ENCODE data around the gene PMM2.

Gene PMM2

GRCh38 chr16:8855051-8855786 is 57.6 kb downstream of the PMM2 start:
- Histone ChIP-seq H2AK5ac (ENCODE audit: low read depth, low read length) (no peak overlapping the region), H3K4me2 (ENCODE audit: insufficient read depth, low read length, poor library complexity, severe bottlenecking) (no peak overlapping the region), H3K27ac (replicated peaks; ENCODE audit: low read length) (no peak overlapping the region), H2AFZ (ENCODE audit: low read length) (no peak overlapping the region), H2BK15ac (ENCODE audit: low read length) (no peak overlapping the region), H2BK120ac (ENCODE audit: low read depth, low read length) (no peak overlapping the region), H2BK12ac (ENCODE audit: low read length) (no peak overlapping the region), H3K23ac (ENCODE audit: low read depth, low read length, poor library complexity) (peak overlapping the region; percentile 38), H4K8ac (ENCODE audit: low read depth, low read length) (no peak overlapping the region), H3K9me3 (replicated peaks in 1 of 2; ENCODE audit: control insufficient read depth in 2 of 2, insufficient read depth in 1 of 2, low read depth in 1 of 2, low read length in 2 of 2) (no peaks in the 10 kb centered on the region), H3K4me1 (ENCODE audit: control insufficient read depth in 2 of 2, insufficient read depth in 1 of 2, low read depth in 1 of 2, low read length in 2 of 2) (peaks cover 5 to 14% of the 10 kb centered on the region in 2 donors), H3K14ac (ENCODE audit: low read length) (no peak overlapping the region), H3K27me3 (ENCODE audit: control insufficient read depth in 3 of 3, insufficient read depth in 3 of 3, low read depth in 1 of 3, low read length in 3 of 3) (peaks cover 0 to 2% (median 0%) of the 10 kb centered on the region in 3 experiments), H2BK5ac (ENCODE audit: low read length) (no peak overlapping the region), H3K18ac (ENCODE audit: low read length) (no peak overlapping the region), H3K4ac (ENCODE audit: low read length) (no peak overlapping the region), H3K79me1 (ENCODE audit: low read depth, low read length) (peaks cover 18% of the 10 kb centered on the region), H3K36me3 (replicated peaks in 1 of 2; ENCODE audit: control insufficient read depth in 2 of 2, insufficient read depth in 2 of 2, low read length in 2 of 2) (peaks cover 57 to 93% of the 10 kb centered on the region in 2 donors), H4K91ac (ENCODE audit: low read depth, low read length, poor library complexity) (no peak overlapping the region), H3K9ac (ENCODE audit: low read depth, low read length, poor library complexity) (no peak overlapping the region), H3K4me3 (ENCODE audit: low read length in 2 of 2) (no peak overlapping the region)
- no CpG with 5 or more reads among the region's 11 CpGs for WGBS, 2 donors (ENCODE audit: extremely low coverage in 2 of 2, insufficient read length in 2 of 2, insufficient replicate concordance in 1 of 2)
- no peak for DNase-seq (ENCODE audit: low spot score)

GRCh38 chr16:8855972-8856371 is 58.3 kb downstream of the PMM2 start:
- Histone ChIP-seq H2BK12ac (ENCODE audit: low read length) (no peak overlapping the region), H4K8ac (ENCODE audit: low read depth, low read length) (no peak overlapping the region), H2BK15ac (ENCODE audit: low read length) (no peak overlapping the region), H2AK5ac (ENCODE audit: low read depth, low read length) (no peak overlapping the region), H2AFZ (ENCODE audit: low read length) (no peak overlapping the region), H3K18ac (ENCODE audit: low read length) (no peak overlapping the region), H3K9me3 (replicated peaks in 1 of 2; ENCODE audit: control insufficient read depth in 2 of 2, insufficient read depth in 1 of 2, low read depth in 1 of 2, low read length in 2 of 2) (no peaks in the 10 kb centered on the region), H3K36me3 (replicated peaks in 1 of 2; ENCODE audit: control insufficient read depth in 2 of 2, insufficient read depth in 2 of 2, low read length in 2 of 2) (peaks cover 55 to 87% of the 10 kb centered on the region in 2 donors), H3K14ac (ENCODE audit: low read length) (no peak overlapping the region), H3K9ac (ENCODE audit: low read depth, low read length, poor library complexity) (no peak overlapping the region), H3K27me3 (ENCODE audit: control insufficient read depth in 3 of 3, insufficient read depth in 3 of 3, low read depth in 1 of 3, low read length in 3 of 3) (peaks cover 0 to 2% (median 0%) of the 10 kb centered on the region in 3 experiments), H3K23ac (ENCODE audit: low read depth, low read length, poor library complexity) (no peak overlapping the region), H2BK5ac (ENCODE audit: low read length) (no peak overlapping the region), H3K4me1 (ENCODE audit: control insufficient read depth in 2 of 2, insufficient read depth in 1 of 2, low read depth in 1 of 2, low read length in 2 of 2) (peaks cover 5 to 14% of the 10 kb centered on the region in 2 donors), H2BK120ac (ENCODE audit: low read depth, low read length) (no peak overlapping the region), H3K4me3 (ENCODE audit: low read length in 2 of 2) (no peak overlapping the region), H4K91ac (ENCODE audit: low read depth, low read length, poor library complexity) (no peak overlapping the region), H3K79me1 (ENCODE audit: low read depth, low read length) (peaks cover 19% of the 10 kb centered on the region), H3K4ac (ENCODE audit: low read length) (no peak overlapping the region), H3K27ac (replicated peaks; ENCODE audit: low read length) (no peak overlapping the region), H3K4me2 (ENCODE audit: insufficient read depth, low read length, poor library complexity, severe bottlenecking) (no peak overlapping the region)
- WGBS, 2 donors (ENCODE audit: extremely low coverage in 2 of 2, insufficient read length in 2 of 2, insufficient replicate concordance in 1 of 2): no CpG with 5 or more reads among the region's 5 CpGs
- DNase-seq (ENCODE audit: low spot score): no peak

- Histone ChIP-seq H4K8ac (ENCODE audit: low read depth, low read length) (no peak overlapping the region), H2AFZ (ENCODE audit: low read length) (no peak overlapping the region), H3K4me2 (ENCODE audit: insufficient read depth, low read length, poor library complexity, severe bottlenecking) (no peak overlapping the region), H3K18ac (ENCODE audit: low read length) (peak overlapping the region; percentile 27), H3K27me3 (ENCODE audit: control insufficient read depth in 3 of 3, insufficient read depth in 3 of 3, low read depth in 1 of 3, low read length in 3 of 3) (peaks cover 0 to 2% (median 0%) of the 10 kb centered on the region in 3 experiments), H3K9ac (ENCODE audit: low read depth, low read length, poor library complexity) (peak overlapping the region; percentile 83), H2BK15ac (ENCODE audit: low read length) (no peak overlapping the region), H2BK120ac (ENCODE audit: low read depth, low read length) (peak overlapping the region; percentile 4), H3K4ac (ENCODE audit: low read length) (no peak overlapping the region), H2BK12ac (ENCODE audit: low read length) (no peak overlapping the region), H2BK5ac (ENCODE audit: low read length) (no peak overlapping the region), H3K14ac (ENCODE audit: low read length) (no peak overlapping the region), H3K9me3 (replicated peaks in 1 of 2; ENCODE audit: control insufficient read depth in 2 of 2, insufficient read depth in 1 of 2, low read depth in 1 of 2, low read length in 2 of 2) (peaks cover 0 to 2% of the 10 kb centered on the region in 2 donors), H3K27ac (replicated peaks; ENCODE audit: low read length) (no peak overlapping the region), H4K91ac (ENCODE audit: low read depth, low read length, poor library complexity) (no peak overlapping the region), H3K36me3 (replicated peaks in 1 of 2; ENCODE audit: control insufficient read depth in 2 of 2, insufficient read depth in 2 of 2, low read length in 2 of 2) (peaks cover 50 to 75% of the 10 kb centered on the region in 2 donors), H3K23ac (ENCODE audit: low read depth, low read length, poor library complexity) (peak overlapping the region; percentile 95), H3K4me1 (ENCODE audit: control insufficient read depth in 2 of 2, insufficient read depth in 1 of 2, low read depth in 1 of 2, low read length in 2 of 2) (peaks cover 7 to 13% of the 10 kb centered on the region in 2 donors), H3K79me1 (ENCODE audit: low read depth, low read length) (peaks cover 26% of the 10 kb centered on the region), H3K4me3 (ENCODE audit: low read length in 2 of 2) (no peak overlapping the region), H2AK5ac (ENCODE audit: low read depth, low read length) (no peak overlapping the region)
- no CpG with 5 or more reads among the region's 31 CpGs for WGBS, 2 donors (ENCODE audit: extremely low coverage in 2 of 2, insufficient read length in 2 of 2, insufficient replicate concordance in 1 of 2)
- no peak for DNase-seq (ENCODE audit: low spot score)
Measured at GRCh38 chr16:8858994-8859912, 61.6 kb downstream of the PMM2 start.
